ENCODE measurements around the gene PM20D1.
A peak's percentile ranks its signal among the peaks of the same experiment; 100 is the strongest.

The PM20D1 gene

GRCh38 chr1:205782627-205783432 lies 67.1 kb downstream of the PM20D1 start:
- no peaks in the 10 kb centered on the region for H3K36me3 Mint-ChIP-seq (ENCODE audit: low read depth)
- TF ChIP-seq CTCF (IDR thresholded peaks at IDR 0.05; ENCODE audit: unreplicated experiment in 3 of 3): no peak

GRCh38 chr1:205780335-205780734 lies 69.6 kb downstream of the PM20D1 start:
- H3K27ac Mint-ChIP-seq: peak overlapping the region in 1 of 3 experiments; percentile 37
- H3K36me3 Mint-ChIP-seq (ENCODE audit: low read depth): no peaks in the 10 kb centered on the region
- no peak overlapping the region for H3K4me3 Mint-ChIP-seq
- peaks cover 9% of the 10 kb centered on the region for H3K4me1 Mint-ChIP-seq
- no peak for TF ChIP-seq CTCF (IDR thresholded peaks at IDR 0.05; ENCODE audit: unreplicated experiment in 3 of 3)
- H3K27me3 Mint-ChIP-seq (ENCODE audit: low read depth): peaks cover 22% of the 10 kb centered on the region
- no peaks in the 10 kb centered on the region for H3K9me3 Mint-ChIP-seq

More at GRCh38 chr1:205782627-205783432, 67.1 kb downstream of the PM20D1 start:
- peaks cover 6% of the 10 kb centered on the region for H3K4me1 Mint-ChIP-seq
- no peaks in the 10 kb centered on the region for H3K9me3 Mint-ChIP-seq
- no peak overlapping the region for H3K4me3 Mint-ChIP-seq
- H3K27me3 Mint-ChIP-seq (ENCODE audit: low read depth): peaks cover 13% of the 10 kb centered on the region
- peak overlapping the region in 1 of 3 experiments; percentile 17 for H3K27ac Mint-ChIP-seq

Measured in nephron (organoid).